GM23338 (cell line): ENCODE results near the gene TASL.

ENCODE experiments used
- CREB1 ChIP-seq: fragments of 250-450 bp; sonication (Bioruptor Pico); IDR thresholded peaks from 2 replicates; pipeline ENCODE4 v1.5.0; 2020; ENCODE audit warnings: low read depth, mild to moderate bottlenecking, moderate library complexity
- CTCF ChIP-seq, 2 experiments: fragments of 200-600 bp in 1 of 2; sonication (generic) in 1 of 2; conservative IDR thresholded peaks; 2 replicates each; pipeline versions ENCODE4 v1.5.1 to v1.6.1; 2016 to 2017; ENCODE audit warnings: antibody characterized with exemption in 2 of 2, low read depth in 2 of 2, mild to moderate bottlenecking in 2 of 2, moderate library complexity in 1 of 2
- ETS1 ChIP-seq: IDR thresholded peaks from 2 replicates; pipeline ENCODE4 v1.6.1; 2016; ENCODE audit warnings: antibody characterized with exemption
- EZH2 ChIP-seq: fragments of 200-600 bp; sonication (generic); IDR thresholded peaks from one replicate; pipeline ENCODE4 v1.8.0; 2017; ENCODE audit warnings: antibody characterized with exemption, mild to moderate bottlenecking, low read depth; ENCODE audit not compliant: unreplicated experiment
- EZH2phosphoT487 ChIP-seq: fragments of 200-600 bp; sonication (generic); IDR thresholded peaks from one replicate; pipeline ENCODE4 v1.8.1; 2018; ENCODE audit warnings: antibody characterized with exemption; ENCODE audit not compliant: unreplicated experiment
- JUNB ChIP-seq: IDR thresholded peaks from one replicate; pipeline ENCODE4 v1.6.1; 2016; ENCODE audit warnings: antibody characterized with exemption; ENCODE audit not compliant: unreplicated experiment
- NANOG ChIP-seq: IDR thresholded peaks from 2 replicates; pipeline ENCODE4 v1.6.1; 2016; ENCODE audit warnings: antibody characterized with exemption, borderline replicate concordance
- POLR2AphosphoS5 ChIP-seq: IDR thresholded peaks from 2 replicates; pipeline ENCODE4 v1.6.1; 2016; ENCODE audit warnings: antibody characterized with exemption, low read depth
- REST ChIP-seq: IDR thresholded peaks from one replicate; pipeline ENCODE4 v1.6.1; 2018; ENCODE audit warnings: antibody characterized with exemption; ENCODE audit not compliant: unreplicated experiment

- no peak for TF ChIP-seq CTCF (conservative IDR thresholded peaks at IDR 0.05; ENCODE audit: low read depth in 2 of 2)
- TF ChIP-seq EZH2phosphoT487 = no peak
- TF ChIP-seq EZH2 = no peak
- no peak for TF ChIP-seq REST
- TF ChIP-seq CREB1 = no peak
- TF ChIP-seq POLR2AphosphoS5 = no peak
- no peak for TF ChIP-seq ETS1
- no peak for TF ChIP-seq JUNB
- no peak for TF ChIP-seq NANOG
Measured at GRCh38 chrX:30573125-30573524, 4.4 kb downstream of the TASL start.
